NCI-H128 (cell line): ENCODE measurements around the gene FUT6.

ENCODE experiments used
- DNase-seq: peaks from one replicate; lab custom pipeline; 2025; ENCODE audit not compliant: unreplicated experiment; lab: John Stamatoyannopoulos, UW

The FUT6 gene

DNA sequence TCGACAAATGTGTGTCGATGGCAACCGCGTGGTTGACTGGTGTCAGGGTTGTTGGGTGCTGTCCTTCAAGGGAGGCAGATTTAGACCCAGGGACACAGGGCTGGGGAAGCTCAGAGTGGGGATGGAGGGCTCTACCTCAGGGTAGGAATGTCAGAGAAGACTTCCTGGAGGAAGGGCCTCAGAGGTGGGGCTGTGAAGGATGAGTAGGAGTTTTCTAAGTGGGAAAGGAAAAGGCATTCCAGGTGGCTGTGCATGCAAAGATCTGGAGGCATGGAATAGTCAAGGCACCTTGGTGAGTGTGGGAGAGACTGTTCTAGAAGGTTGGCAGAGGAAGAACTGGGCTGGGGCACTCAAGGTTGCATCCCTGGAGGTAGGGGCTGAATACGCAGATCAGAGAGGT is 32.6 kb downstream of the FUT6 start:
- no peak for DNase-seq

DNA sequence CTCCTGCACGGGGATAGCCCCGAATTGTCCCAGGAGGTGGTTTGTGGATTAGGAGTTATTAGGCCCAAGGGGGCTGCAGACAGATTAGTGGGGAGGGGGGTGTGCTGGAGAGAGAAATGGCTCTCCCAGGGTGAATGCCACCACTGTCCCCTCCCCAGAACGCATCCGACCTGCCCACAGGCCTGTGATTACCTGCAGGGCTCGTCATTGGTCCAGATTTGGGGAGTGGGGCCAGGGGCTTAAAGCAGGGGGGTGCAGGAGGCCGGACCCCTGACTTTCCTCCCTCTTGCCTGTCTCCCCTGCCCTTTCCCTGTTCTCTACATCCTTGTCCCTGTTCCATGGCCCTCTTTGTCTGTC is 33.4 kb downstream of the FUT6 start:
- DNase-seq = no peak

DNA sequence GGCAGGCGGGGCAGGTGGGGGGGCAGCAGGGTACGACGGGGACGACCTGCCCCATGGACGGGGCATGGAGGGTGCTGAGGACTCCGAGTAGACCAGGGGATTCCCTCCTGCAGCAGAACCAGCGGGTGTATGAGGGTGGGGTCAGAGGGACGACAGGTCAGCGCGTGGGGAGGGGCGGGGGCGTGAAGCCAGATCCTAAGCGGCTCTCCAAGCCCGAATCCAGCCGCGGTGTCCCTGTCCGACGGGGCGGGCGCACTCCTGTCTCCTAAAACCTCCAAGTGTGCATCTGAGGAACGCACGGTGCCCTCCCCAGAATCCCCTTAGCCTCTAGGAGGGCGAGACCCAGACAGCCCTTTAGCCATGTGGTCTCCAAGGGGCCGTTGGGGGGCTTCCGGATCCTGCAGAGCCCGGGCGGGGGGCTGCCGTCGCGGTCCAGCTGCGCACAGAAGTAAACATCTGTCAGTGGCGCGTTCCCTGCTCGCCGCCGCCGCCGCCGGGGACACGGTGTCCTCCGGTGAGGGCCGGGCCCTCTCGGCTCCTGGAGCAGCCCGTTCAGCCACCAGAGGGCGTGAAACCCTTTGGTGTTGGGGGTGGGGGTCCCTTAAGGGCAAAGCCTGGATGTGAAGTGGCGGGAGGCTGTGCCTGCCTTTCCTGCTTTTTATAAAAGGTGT is 33.9 kb downstream of the FUT6 start:
- DNase-seq = peak; percentile 71

DNA sequence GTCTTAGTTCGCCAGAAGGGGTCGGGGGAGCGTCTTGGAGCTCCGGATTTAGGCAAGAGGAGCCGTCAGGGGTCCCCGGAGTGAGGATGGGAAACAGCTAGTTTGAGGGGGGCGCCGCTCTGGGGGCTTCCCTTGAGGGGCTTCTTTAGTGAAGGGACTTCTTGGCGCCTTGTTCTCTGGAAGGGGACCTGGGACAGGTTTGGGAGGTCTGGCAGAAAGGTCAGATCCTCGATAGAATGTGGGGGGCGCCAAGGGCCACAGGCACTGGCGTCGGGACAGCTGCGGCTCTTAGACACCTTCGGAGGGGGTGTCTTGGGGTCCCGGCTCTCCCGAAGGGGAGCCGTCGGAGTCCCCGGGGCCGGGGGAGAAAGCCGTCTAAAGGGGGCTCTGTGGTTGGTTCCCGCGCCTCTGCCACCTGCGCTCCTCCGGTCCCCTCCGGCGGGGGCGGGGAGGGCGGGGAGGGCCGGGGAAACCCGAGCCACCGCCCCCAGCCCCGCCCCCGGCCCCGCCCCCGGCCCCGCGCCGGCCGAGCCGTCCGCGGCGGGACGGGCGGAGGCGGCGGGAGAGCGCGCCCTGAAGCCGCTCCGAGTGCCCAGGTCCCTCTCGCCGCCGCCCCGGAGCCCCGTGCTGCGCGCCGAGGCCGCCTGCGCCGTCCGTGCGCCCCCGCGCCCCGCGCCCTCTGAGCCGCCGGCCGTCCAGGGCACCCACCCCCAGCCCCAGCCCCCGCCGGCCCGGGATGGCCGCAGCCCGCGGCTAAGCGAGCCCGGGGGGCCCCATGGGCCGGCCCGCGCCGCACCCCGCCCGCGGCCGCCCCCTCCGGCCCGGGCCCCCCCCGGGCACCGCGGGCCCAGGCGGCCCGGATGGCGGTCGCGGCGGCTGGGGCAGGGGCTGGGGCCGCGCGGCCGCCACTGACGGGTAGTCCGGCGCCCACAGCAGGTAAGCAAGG is 34.7 kb downstream of the FUT6 start, which contains the start of gene NRTN:
Gene NRTN, plus strand, starts transcription at position 552 of the 946 bp plus-strand sequence. CDS start 19,099 bp downstream, outside the sequence.
- no peak for DNase-seq

DNA sequence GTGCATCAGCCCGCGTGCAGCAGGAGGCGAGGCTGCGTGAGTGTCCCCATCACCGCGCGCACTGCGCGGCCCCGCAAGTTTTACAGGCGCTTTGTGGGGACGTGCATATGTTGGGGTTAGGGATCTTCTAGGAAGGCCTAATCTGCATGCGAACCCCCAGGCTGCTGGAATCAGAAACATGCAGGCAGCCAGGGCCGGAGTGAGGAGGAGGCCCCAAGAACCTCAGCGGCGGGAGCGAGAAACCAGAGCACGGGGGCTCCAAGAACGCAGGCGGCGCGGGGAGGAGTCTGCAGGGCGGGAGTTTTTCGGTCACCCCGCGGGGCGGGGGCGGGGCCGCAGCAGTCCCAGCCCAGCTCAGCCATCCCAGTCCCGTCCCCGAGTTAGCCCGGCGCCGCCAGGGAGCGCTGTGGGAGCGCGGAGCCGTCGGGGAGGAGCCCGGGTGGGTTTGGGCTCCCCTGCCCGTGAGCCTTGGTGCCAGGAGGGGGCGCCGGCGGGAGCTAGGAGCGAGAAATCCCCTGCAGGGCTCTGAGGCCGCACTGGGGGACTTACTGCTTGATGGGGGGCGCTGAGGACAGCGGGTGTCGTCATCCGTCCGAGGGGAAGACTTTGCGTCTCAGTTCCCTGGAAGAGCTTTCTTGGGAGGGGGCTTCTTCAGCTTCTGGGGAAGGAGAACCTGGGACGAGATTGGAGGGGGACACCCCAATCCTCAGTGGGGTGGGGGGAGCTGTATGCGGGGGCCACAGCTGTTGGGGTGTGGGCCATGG is 35.6 kb downstream of the FUT6 start:
- DNase-seq = peak; percentile 93

DNA sequence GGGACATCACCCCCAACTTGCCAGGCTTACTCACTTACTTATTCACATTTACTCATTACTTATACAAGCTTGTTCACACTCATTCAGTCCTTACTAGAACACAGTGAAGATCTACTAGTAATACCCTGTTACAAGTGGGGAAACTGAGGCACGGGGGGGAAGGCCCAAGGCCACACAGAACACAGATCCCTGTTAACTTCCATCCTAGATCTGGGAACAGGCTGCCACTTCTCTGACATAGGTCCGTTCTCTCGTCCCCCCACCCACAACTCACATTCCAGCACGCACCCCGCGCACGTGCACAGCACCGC is 36.1 kb downstream of the FUT6 start:
- DNase-seq = no peak

DNA sequence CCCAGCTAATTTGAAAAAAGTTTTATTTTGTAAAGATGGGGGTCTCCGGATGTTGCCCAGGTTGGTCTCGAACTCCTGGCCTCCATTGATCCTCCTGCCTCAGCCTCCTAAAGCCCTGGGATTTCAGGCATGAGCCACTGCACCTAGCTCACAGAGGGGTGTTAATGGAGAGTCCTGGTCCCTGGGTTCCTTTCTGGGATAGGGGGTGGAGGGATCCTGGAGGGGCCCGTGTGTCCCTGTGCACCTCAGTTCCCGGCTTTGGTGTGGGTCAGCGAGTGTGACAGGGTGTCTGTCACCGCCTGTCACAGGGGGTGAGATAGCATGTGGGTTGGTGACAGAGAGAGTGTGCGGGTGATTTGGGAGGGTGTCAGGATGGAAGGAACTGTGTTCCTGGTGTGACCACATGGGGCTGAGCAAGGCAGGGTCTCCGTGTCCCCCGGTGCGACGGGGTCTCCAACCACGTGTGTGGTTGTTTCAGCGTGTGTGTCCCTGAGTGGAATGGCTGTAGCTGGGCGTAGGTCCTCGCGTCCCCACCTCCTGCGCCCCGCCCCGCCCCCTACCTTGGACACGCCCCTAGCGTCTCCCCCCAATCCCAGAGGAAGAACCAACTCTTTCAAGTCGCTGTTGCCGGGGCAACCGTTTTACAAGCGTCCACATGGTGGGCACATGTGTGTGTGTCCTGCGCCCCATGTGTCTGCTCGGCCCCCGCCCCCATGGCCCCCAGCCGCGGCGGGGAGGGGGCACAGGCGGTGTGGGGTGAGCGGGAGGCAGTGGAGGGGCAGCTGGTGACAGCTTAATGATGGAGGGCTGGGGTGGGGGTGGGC is 37.5 kb downstream of the FUT6 start:
- peak; percentile 16 for DNase-seq

DNA sequence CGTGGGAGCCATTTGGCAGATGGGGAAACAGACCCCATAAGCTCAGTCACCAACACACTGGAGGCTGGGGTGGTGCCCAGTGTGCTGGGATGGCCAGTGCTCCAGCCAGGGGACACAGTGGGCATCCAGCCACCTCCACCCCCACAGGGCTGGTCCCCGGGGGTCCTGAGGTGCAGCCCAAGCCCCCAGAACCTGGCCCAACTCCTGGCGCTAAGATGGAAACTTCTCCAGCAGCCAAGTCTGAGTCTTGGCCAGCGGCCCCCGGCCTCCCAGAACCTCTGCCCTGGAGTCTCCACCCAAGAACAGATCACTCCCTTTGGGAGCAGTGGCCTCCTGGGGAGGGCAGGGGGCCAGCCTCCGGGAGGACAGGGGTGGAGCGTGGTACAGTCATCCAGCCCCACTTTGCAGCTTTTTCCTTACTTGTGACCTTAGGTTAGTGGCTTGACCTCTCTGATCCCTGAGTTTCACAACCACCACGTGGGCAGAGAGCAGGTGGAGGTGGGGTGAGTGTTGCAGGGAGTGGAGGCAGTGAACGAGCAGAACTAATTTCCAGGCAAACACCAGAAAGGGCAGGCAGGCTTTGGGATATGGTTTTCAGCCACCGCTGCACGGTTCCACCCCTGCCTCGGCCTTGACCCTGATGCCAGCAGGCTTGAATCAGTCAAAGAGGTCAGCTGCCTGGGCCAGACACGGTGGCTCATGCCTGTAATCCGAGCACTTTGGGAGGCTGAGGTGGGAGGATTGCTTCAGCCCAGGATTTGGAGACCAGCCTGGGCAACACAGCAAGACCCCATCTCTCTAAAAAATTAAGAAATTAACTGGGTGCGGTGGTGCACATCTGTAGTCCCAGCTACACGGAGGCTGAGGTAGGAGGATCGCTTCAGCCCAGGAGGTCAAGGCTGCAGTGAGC is 38.9 kb downstream of the FUT6 start:
- DNase-seq = no peak

DNA sequence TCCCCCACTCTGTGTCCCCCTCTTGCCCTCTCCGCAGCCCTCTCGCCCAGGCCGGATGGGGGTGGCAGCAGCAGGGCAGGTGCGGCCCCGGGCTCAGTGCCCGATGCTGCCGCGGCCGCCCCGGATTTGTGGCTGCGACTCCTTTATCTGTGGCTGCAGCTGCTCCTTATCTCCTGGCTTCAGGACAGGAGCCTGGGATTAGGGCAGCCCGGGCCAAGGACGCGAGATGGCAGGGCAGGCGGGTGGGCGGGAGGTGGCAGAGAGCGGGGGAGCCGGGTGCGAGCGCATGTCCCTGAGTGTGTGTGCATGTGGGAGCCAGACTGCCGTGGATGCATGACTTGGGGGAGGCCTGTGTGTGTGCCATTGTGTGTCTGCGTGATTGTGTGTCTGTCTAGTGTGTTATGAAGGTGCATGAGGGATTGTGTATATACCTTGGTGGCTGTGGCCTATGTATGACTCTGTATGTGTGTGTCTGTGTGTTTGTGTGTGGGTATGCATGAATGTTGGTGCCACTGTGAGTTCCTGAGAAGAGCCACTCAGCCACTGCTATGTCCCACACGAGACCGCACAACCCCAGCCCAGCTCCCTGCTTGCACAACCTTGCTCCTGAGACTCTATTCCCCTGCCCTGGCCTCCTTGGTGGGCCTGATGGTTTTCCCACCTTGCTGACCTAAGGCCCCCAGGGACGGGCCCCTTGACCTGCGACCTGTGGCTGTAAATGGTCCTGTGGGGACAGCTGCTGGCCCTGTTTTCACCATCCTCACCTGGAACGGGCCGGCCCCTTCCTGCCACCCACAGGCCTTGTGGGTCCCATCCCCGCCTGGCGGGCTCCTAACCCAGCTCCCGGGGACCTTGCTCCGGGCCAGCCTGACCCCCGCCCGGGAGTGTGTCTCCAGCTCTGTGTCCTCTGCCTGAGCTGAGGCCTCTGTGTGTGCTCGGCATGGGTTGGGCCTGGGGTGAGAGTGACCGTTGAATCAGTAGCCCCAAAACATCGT is 40.0 kb downstream of the FUT6 start:
- DNase-seq = no peak

DNA sequence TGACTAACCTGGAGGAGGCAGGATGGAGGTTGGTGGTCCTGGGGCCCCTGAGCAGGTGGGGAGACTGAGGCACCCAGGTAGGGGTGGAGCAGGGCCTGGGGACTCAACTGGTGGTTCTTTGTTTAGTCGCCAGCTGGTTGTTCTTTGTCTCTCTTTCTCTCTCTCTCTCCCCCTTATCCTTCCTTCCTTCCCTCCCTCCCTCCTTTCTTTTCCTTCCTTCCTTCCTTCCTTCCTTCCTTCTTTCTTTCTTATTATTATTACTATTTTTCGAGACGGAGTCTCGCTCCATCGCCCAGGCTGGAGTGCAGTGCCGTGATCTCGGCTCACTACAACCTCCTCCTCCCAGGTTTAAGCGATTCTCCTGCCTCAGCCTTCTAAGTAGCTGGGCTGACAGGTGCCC is 41.3 kb downstream of the FUT6 start:
- no peak for DNase-seq

DNA sequence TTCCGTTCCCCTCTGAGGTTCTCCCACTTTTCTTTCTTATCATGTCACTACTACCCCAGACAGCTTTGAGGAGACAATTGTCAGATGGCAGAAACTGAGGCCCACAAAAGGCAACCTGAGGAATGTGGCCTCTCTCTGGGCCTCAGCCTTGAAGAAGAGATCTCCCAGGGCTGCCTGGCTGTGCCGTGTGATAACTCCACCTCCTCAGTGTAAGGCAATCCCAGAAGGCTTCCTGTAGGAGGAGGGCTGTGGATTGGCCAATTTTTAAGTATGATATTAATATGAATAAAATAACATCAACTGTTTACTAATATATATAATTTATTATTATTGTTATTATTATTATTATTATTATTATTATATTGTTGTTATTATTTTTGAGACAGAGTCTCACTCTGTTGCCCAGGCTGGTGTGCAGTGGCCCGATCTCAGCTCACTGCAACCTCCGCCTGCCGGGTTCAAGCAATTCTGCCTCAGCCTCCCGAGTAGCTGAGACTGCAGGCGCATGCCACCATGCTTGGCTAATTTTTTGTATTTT is 44.1 kb downstream of the FUT6 start:
- DNase-seq = no peak

DNA sequence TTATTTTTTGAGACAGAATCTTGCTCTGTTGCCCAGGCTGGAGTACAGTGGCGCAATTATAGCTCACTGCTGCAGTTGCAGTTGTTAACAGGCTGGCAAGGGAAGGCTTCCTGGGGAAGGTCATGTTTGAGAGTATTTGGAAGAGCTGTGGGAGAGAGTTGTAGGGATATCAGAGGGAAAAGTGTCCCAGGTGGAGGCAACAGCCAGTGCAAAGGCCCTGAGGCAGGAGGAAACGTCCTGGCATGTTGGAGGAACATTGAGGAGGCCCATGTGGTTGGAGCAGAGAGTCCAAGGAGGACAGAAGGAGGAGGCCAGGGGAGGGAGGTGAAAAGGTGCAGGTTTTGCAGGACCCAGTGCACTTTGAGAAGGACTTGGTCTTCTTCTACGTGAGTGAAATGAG is 46.3 kb downstream of the FUT6 start:
- DNase-seq = no peak

DNA sequence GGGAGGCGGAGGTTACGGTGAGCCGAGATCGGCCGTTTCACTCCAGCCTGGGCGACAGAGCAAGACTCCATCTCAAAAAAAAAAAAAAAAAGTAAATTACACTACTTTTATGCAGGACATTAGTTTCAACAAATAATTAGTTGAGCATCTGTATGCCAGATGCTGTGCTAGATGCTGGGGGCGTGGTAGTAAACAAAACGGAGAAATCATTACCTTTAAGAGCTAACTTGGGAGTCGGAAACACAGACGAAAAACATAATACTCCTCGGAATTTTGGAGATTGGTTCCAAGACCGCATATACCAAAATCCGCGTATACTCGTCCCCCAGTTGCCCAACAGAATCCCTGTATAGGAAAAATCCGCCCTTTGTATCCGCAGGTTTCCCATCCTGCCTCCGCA is 47.3 kb downstream of the FUT6 start:
- no peak for DNase-seq

DNA sequence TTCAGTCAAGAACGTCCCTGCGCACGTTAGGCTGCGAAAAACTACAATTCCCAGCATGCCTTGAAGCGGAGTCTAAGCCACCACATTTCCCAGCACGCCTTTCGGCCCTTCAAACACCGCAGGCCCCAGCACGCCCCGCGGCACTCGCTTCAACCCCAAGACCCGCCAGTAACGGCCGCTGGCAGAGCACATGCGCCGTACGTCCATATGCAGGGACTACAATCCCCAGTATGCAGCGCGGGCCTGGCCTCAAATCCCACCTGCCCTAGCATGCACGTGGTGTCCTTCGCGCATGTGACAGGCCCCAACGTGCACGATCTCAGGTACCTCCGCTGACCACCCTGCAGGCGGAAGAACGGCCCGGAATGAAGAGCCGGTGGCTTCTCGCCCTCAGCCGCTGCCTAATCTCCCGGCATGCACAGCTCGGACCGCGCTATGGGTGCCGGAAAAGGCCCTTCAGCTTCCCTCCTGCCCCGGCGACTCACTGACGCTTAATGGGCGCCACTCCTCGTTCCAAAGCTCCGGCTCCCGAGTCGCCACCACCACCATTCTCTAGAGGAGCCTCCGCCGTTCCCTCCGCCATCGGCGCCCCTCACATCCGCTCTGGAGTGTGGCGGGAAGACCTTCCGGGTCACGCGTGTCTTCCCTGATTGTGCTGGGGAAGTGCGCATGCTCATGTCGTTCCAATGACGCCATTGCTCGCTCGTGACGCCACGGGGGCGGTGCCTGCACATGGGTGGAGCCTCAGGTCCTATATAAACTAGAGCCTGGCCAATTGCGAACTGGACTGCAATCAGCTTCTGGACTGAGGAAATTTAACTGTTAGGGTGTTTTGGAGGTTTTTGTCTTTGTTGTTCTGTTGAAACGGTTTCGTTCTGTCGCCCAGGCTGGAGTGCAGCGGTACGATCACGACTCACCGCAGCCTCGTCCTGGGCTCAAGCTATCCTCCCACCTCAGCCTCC is 48.7 kb downstream of the FUT6 start, which contains the start of gene DUS3L:
Gene DUS3L, minus strand, starts transcription at position 605 of the 962 bp plus-strand sequence. Its CDS starts 22 bp downstream, at position 583.
- DNase-seq = peak; percentile 93

DNA sequence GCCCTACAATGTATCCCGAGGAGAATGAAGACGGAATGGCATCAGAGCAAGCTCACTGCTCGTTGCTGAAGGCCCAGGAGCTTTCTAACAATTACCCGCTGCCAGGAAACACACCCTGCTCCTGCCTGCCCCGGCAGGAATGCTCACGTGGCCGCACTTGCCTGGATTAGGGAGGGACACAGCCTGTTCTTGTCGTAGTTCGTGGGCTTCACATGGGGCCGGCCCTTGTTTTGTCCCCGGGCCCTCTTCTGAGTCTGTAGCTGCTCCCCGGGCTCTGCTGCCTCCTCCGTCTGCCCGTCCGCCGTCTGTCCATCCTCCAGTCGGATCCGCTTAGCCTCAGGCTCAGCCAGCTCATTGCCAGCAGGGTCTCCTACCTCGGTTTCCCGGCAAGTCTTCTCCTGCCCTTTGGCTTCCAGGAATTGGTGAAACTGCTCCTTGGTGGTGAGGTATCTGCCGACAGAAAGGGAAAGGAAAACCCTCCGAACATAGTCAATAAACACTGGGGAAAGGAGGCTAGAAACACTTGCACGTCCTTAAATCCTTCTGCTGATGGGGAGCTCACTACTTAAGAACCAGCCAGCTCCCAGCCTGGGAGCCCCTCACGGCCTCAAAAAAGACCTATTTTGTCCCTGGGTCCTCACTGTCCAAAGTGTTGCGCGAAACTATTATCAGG is 49.5 kb downstream of the FUT6 start:
- no peak for DNase-seq

DNA sequence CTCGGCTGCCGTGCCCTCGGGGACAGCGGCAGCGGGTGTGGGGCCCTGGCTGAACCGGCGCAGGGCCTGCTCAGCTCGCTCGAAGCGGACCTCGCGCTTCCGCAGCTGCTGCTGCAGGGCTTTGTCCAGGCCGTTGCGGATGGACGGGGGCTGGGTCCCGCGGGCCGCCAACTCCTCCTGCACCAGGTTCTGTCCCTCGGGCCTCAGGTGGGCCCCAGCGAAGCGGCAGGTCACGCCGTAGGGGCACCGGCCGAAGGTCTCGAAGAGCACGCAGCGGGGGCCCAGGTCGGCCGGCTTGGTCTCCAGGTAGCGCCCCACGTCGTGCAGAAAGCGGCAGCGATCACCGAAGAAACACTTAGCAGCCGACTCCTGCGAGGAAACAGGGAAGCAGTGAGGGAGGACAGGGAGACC is 50.1 kb downstream of the FUT6 start:
- no peak for DNase-seq

DNA sequence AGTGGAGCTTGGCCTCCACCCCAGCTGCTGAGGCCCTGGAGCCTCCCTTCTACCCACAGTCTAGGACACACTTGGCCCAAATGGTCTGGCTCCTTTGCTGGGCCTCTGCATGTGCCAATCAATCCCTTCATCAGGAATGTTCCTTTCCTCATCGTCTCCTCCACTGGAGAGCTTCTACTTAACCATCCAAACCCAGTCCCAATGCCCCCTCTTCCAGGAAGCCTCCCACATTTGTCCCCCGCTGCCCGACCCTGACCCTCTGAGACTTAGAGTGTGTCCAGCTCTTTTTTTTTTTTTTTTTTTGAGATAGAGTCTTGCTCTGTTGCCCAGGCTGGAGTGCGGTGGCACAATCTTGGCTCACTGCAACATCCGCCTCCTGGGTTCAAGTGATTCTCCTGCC is 51.1 kb downstream of the FUT6 start:
- no peak for DNase-seq
